Parathyroid adenoma (tissue), 2 donors: ENCODE measurements around the gene GRIN2A.

Source experiments
- H2AFZ ChIP-seq: fragments of 300-600 bp; sonication (generic); one replicate; pipeline ENCODE4 v1.7.0; 2017; ENCODE audit warnings: antibody characterized with exemption, mild to moderate bottlenecking
- H3K27ac ChIP-seq: fragments of 300-600 bp; sonication (generic); one replicate; pipeline ENCODE4 v1.7.0; 2017
- H3K27me3 ChIP-seq: fragments of 300-600 bp; sonication (generic); one replicate; pipeline ENCODE4 v1.7.0; 2017; ENCODE audit warnings: low read length; ENCODE audit not compliant: control insufficient read depth, insufficient read depth
- H3K36me3 ChIP-seq: fragments of 300-600 bp; sonication (generic); one replicate; pipeline ENCODE4 v1.7.0; 2017; ENCODE audit warnings: low read length; ENCODE audit not compliant: control insufficient read depth, insufficient read depth
- H3K4me1 ChIP-seq: fragments of 300-600 bp; sonication (generic); one replicate; pipeline ENCODE4 v1.7.0; 2017; ENCODE audit warnings: control low read depth
- H3K4me2 ChIP-seq: fragments of 300-600 bp; sonication (generic); one replicate; pipeline ENCODE4 v1.7.0; 2017; ENCODE audit warnings: low read length
- H3K4me3 ChIP-seq: fragments of 300-600 bp; sonication (generic); one replicate; pipeline ENCODE4 v1.7.0; 2017; ENCODE audit warnings: low read depth, low read length
- H3K79me2 ChIP-seq: fragments of 300-600 bp; sonication (generic); one replicate; pipeline ENCODE4 v1.7.0; 2017; ENCODE audit warnings: control low read depth
- H3K9ac ChIP-seq: fragments of 300-600 bp; sonication (generic); one replicate; pipeline ENCODE4 v1.7.0; 2017; ENCODE audit warnings: mild to moderate bottlenecking
- H3K9me3 ChIP-seq: fragments of 300-600 bp; sonication (generic); one replicate; pipeline ENCODE4 v1.7.0; 2017; ENCODE audit warnings: low read length; ENCODE audit not compliant: control insufficient read depth
- TF ChIP-seq, protein P1 (sequence below): fragments of 300-600 bp; sonication (generic); IDR thresholded peaks from one replicate; pipeline ENCODE4 v1.7.0; 2017; ENCODE audit warnings: antibody characterized with exemption, mild to moderate bottlenecking
- donor health status: primary hyperparathyroidism.

Gene GRIN2A

DNA sequence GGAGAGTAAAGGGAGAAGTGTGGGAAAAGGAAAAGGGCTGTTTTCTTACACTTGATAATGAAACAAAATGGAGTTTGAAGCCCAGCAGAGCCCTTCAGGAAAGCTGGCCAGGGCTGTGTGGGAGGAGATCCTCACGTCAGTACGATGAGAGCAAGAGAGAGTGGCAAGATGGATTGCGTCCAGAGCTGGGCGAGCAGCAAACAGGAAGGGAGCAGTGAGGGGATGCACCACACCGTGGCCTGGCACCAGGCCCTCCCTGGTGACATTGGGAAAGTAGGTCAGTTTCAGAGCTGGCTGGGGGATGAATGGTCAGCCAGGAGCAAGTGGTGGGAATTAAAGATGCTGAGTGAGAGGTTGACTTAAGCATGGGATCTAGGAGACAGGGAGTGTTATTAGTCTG lies 273.6 kb downstream of the GRIN2A start:
- Histone ChIP-seq H3K27me3 (no peaks in the 10 kb centered on the region), H3K9me3 (no peaks in the 10 kb centered on the region), H3K79me2 (no peaks in the 10 kb centered on the region), H2AFZ (no peak overlapping the region), H3K9ac (no peak overlapping the region), H3K27ac (no peak overlapping the region), H3K4me2 (no peak overlapping the region), H3K4me3 (no peak overlapping the region), H3K36me3 (no peaks in the 10 kb centered on the region), H3K4me1 (no peaks in the 10 kb centered on the region)
- TF ChIP-seq, protein P1, sequence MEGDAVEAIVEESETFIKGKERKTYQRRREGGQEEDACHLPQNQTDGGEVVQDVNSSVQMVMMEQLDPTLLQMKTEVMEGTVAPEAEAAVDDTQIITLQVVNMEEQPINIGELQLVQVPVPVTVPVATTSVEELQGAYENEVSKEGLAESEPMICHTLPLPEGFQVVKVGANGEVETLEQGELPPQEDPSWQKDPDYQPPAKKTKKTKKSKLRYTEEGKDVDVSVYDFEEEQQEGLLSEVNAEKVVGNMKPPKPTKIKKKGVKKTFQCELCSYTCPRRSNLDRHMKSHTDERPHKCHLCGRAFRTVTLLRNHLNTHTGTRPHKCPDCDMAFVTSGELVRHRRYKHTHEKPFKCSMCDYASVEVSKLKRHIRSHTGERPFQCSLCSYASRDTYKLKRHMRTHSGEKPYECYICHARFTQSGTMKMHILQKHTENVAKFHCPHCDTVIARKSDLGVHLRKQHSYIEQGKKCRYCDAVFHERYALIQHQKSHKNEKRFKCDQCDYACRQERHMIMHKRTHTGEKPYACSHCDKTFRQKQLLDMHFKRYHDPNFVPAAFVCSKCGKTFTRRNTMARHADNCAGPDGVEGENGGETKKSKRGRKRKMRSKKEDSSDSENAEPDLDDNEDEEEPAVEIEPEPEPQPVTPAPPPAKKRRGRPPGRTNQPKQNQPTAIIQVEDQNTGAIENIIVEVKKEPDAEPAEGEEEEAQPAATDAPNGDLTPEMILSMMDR: no peak

DNA sequence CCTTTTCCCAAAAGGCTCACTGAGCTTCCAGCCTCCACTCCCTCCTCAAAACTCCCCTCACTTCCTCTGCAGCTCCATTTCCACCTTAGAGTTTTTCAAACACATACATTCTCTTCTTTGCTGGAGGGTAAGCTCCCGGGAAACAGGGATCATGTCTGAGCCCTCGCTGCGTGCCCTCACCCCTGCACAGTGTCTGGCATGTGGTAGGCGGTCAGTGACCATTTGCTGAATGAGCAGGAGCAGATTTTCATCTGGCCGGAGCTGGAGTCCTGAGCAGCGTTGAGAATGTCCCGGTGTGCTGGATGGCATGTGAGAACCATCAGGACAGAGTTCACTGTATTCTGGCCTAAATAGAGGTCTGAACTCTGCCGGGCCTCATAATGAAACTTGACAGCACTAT lies 274.5 kb downstream of the GRIN2A start:
- TF ChIP-seq, protein P1: no peak
- H3K9ac ChIP-seq: no peak overlapping the region
- H2AFZ ChIP-seq: no peak overlapping the region
- no peak overlapping the region for H3K27ac ChIP-seq
- H3K4me1 ChIP-seq: no peaks in the 10 kb centered on the region
- H3K27me3 ChIP-seq: no peaks in the 10 kb centered on the region
- H3K9me3 ChIP-seq: no peaks in the 10 kb centered on the region
- H3K4me3 ChIP-seq: no peak overlapping the region
- no peaks in the 10 kb centered on the region for H3K79me2 ChIP-seq
- H3K36me3 ChIP-seq: no peaks in the 10 kb centered on the region
- no peak overlapping the region for H3K4me2 ChIP-seq

DNA sequence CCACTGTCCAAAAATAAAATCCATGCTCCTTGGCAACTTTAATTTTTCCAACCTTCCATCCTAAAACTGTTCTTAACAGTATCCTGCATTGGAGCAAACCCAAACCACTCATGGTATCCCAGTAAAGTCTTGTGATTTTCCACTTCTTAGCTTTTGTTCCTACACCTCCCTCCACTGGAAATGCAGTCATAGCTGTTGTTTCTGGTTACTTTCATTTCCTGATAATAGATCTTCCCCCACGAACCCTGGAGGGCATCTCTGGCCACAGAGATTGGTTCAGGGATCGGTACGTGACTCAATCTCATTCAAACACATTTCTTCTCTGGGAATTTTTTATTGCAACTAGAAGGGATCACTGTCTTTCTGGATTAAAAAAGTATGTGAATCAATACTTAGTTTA lies 276.0 kb downstream of the GRIN2A start:
- Histone ChIP-seq H3K9ac (no peak overlapping the region), H3K4me1 (no peaks in the 10 kb centered on the region), H3K4me2 (no peak overlapping the region), H3K79me2 (no peaks in the 10 kb centered on the region), H3K27me3 (no peaks in the 10 kb centered on the region), H2AFZ (no peak overlapping the region), H3K36me3 (no peaks in the 10 kb centered on the region), H3K4me3 (no peak overlapping the region), H3K27ac (no peak overlapping the region), H3K9me3 (no peaks in the 10 kb centered on the region)
- TF ChIP-seq, protein P1: no peak

DNA sequence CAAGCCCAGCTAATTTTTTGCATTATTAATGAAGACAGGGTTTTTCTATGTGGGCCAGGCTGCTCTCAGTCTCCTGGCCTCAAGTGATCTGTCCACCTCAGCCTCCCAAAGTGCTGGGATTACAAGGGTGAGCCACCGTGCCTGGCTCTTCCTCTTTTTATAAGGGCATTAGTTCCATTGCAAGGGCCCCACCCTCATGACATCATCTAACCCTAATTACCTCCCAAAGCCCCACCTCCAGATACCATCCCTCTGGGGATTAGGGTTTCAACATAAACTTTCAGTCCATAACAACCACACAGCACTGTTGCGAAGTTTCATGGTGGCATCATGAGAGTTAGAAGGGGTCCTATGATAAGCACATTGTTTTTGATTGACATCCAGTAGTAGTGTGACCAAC lies 277.7 kb downstream of the GRIN2A start:
- no peak overlapping the region for H2AFZ ChIP-seq
- TF ChIP-seq, protein P1: no peak
- H3K27me3 ChIP-seq: no peaks in the 10 kb centered on the region

DNA sequence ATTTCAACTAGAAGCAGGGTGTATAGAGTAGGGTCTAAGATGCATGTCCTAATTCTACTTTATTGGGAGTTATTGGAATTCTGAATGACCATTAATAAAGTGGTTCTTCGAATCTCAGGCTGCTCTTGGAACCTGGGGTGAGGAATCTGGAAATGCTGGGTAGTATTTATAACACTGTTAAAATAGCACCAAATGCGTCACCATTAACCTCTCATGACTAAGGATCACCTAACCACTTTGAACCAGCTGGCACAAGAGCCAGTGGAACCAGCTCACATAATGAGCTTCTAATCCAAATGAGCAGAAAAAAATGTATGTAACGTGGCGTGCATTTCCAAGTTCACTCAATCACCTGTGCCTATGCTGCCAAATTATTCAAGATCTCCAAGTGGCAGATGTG lies 281.7 kb downstream of the GRIN2A start:
- no peaks in the 10 kb centered on the region for H3K36me3 ChIP-seq
- H3K9me3 ChIP-seq: no peaks in the 10 kb centered on the region
- no peaks in the 10 kb centered on the region for H3K4me1 ChIP-seq
- H3K9ac ChIP-seq: no peak overlapping the region
- no peak overlapping the region for H3K4me3 ChIP-seq
- no peak overlapping the region for H3K27ac ChIP-seq
- H3K4me2 ChIP-seq: no peak overlapping the region
- TF ChIP-seq, protein P1: no peak
- H3K79me2 ChIP-seq: no peaks in the 10 kb centered on the region
- no peak overlapping the region for H2AFZ ChIP-seq
- no peaks in the 10 kb centered on the region for H3K27me3 ChIP-seq

More for the DNA sequence above, 277.7 kb downstream of the GRIN2A start:
- Histone ChIP-seq H3K36me3 (no peaks in the 10 kb centered on the region), H3K9ac (no peak overlapping the region), H3K4me3 (no peak overlapping the region), H3K4me2 (no peak overlapping the region), H3K4me1 (no peaks in the 10 kb centered on the region), H3K79me2 (no peaks in the 10 kb centered on the region), H3K9me3 (no peaks in the 10 kb centered on the region), H3K27ac (no peak overlapping the region)
